ENCODE results near the gene SMAD3.
A peak's percentile ranks its signal among the peaks of the same experiment; 100 is the strongest.
"Not testable (repeated sequence)": the region's sequence is repeated elsewhere in the genome, so short reads cannot be mapped to it uniquely, and the experiment has no call there.

The SMAD3 gene

GRCh38 chr15:67063689-67064606 is 1.5 kb upstream of the SMAD3 start:
- DNase-seq (ENCODE audit: low read depth, low spot score) = peak; percentile 85

GRCh38 chr15:67064607-67065530 is 533 bp upstream of the SMAD3 start:
- no peak for DNase-seq (ENCODE audit: low read depth, low spot score)

DNA sequence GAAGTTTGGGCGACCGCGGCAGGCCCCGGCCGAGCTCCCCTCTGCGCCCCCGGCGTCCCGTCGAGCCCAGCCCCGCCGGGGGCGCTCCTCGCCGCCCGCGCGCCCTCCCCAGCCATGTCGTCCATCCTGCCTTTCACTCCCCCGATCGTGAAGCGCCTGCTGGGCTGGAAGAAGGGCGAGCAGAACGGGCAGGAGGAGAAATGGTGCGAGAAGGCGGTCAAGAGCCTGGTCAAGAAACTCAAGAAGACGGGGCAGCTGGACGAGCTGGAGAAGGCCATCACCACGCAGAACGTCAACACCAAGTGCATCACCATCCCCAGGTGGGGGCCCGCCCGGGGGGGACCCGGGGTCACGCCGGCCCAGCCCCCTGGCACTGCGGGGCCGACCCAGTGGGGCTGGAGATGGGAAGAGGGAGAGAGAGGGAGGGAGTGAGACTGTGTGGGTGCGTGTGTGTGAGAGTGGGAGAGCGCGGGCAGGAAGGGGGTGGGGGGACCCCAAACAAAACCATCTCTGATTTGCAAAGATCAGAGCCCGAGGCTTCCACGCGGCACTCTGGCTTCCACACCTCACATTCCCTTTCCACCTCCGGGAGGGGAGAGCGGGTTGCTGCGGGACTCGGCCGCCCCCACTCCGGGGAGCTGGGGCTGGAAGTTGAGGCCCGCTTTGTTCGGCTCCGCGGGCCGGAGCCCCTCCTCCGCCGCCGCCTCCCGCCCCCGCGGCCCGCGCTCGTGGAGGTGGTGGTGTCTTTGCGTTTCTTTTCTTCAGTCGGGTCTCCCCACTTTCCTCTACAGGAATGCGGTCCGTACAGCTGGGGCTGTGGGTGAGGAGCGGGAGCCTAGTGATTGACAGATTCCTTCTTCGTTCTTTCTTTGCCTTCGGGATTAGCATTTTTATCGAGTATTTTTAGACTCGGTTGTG is 898 bp downstream of the SMAD3 start:
- DNase-seq (ENCODE audit: low read depth, low spot score) = peak; percentile 67

DNA sequence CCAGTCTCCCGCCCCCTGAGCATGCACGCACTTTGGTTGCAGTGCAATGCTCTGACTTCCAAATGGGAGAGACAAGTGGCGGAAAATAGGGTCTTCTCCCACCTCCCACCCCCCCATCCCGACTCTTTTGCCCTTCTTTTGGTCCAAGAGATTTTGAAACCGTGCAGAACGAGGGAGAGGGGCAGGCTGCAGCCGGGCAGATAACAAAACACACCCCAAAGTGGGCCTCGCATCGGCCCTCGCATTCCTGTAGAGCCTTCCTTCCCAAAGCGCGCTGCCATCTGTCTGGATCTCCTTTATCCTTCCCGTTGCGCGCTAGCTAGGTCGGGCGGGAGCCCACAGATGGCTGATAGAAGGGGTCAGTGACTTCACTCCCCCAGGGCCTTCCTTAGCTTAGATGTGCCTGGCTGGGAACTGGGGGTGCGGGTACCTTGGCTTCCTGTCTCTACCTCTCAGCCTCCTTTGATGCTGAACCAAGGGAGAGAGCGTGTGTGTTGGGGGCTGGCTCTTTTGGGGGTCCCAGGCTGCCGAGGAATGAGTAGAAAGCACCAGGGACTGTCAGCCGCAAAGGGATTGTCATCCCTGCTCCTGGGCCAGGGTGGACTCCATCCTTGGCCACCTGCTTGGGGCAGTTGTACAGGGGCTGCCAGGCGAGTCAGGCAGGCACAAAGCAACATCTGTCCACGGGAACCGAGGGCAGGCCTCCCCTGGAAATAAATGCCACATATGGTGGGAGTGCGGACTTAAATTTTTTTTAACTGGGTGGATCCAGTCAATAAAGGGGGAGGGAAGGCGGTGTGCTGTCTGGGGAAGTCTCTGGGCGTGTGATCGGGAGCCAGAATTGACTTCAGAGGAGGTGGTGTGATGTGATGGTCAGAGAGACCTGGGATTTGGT is 1.8 kb downstream of the SMAD3 start:
- peak; percentile 63 for DNase-seq (ENCODE audit: low read depth, low spot score)

DNA sequence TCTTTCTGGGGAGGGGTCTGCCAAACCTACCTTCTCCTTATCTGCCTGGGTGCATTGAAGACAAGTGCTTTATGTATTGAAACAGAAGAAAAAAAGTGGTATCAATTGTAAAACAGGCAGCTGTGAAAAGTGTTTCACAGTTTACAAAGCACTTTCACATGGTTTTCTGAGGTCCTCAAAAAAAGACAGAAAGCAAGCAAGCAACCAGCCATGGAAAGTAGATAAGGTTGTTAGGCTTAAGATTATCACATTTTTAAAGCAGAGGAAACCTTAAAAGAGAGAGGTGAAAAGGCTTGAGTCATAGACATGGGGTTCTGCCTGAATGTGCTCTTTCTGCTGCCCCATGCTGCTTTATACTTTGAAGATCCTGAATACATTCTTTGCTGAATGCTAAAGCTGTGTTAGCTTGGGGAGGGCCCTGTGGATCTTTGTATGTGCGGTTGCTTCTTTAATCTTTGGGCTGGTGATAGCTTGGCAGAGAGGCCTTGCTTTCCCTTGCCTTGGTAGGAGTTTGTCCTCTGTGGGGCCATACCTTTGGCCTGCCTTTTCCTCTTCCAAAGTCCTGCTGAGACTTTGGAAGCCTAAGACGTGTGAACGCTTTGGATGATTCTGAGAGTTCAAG is 2.6 kb downstream of the SMAD3 start:
- DNase-seq (ENCODE audit: low read depth, low spot score) = peak; percentile 62

DNA sequence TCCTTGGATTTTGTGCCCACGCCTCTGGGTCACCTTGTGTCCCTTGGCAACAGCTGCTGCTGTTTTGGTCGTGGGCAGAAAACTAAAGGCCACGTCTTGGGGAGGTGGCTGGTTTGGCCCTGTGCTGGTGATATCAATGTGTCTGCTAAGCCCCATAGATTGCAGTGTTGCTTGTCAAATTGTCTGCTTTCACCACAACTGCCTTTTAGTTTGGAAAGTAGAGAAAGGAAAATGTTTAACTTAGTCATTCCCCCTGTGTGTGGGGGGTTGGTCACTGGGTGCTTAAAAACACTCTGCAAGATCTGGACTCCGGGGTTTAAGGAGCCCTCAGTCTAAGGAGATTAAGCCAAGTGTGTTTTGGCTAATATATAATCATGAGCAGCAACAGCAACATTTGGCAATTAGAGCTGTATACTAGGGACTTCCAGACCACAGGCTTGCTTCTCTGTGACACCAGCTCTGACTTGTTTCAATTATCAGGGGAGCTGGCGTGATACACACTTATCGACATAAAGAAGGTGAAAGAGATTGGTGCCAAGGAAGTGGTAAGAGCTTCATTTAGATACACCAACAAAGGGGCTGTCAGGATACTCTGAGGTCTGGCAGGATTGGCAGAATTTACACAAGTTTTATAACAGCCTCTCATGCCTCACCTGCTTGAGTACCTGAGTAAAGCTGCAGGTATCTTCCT is 3.5 kb downstream of the SMAD3 start:
- peak; percentile 74 for DNase-seq (ENCODE audit: low read depth, low spot score)

- peak; percentile 28 for DNase-seq (ENCODE audit: low read depth, low spot score)
Measured at GRCh38 chr15:67070150-67070549, 4.7 kb downstream of the SMAD3 start.

GRCh38 chr15:67070892-67071664 is 5.7 kb downstream of the SMAD3 start:
- peak; percentile 69 for DNase-seq (ENCODE audit: low read depth, low spot score)

DNA sequence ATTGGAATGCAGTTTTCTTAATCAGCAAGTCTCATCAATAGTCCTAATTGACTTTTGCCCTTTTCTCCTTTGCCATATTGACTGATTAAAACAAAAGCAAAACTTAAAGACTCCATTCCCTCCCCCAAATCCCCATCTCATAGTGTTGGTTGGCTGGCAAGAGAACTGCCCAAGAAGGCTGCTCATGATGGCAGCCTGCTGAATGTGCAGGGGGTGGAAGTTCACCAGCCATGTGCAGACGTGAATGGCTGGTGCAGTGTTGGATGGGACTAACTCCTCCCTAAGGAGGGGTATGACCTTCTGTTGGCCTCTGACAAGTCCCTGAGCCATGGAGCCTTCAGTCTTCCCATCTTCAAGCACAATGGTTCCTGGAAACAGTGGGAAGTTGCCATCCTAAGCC is 7.0 kb downstream of the SMAD3 start:
- peak; percentile 15 for DNase-seq (ENCODE audit: low read depth, low spot score)

DNA sequence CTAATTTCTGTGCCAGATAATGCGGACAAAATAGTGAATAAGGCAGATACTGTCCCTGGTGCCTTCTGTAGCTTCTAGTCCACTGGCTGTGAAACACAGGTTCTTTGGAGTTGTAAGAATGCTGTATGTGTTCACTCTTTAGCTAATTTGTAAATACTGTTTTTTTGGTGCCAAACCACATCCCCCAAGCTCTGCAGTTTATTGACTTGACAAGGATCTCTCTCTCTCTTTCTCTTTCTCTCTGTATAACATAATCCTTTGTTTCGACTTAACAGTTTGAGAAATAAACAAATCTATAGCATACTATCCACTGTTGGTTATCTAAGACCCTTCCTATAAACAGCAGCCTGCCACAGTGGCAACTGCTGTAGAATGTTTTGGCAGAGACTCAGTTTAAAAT is 7.6 kb downstream of the SMAD3 start:
- peak; percentile 41 for DNase-seq (ENCODE audit: low read depth, low spot score)

DNA sequence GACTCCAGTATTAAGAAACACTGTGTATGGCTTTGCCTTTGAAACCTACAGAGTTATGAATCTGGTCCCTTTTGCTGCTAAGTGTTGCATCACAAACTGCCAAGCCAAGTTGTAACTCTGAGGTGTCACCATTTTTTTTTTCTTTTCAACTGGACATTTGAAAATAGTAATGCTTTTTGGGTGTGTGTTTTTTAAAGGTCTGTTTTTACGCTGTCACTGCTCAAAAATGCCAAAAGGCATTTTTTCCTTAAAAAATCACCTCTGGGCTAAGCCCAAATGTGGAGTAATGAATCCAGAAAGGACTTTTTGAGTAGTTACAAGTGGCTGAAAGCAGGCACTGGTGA is 9.5 kb downstream of the SMAD3 start:
- no peak for DNase-seq (ENCODE audit: low read depth, low spot score)

DNA sequence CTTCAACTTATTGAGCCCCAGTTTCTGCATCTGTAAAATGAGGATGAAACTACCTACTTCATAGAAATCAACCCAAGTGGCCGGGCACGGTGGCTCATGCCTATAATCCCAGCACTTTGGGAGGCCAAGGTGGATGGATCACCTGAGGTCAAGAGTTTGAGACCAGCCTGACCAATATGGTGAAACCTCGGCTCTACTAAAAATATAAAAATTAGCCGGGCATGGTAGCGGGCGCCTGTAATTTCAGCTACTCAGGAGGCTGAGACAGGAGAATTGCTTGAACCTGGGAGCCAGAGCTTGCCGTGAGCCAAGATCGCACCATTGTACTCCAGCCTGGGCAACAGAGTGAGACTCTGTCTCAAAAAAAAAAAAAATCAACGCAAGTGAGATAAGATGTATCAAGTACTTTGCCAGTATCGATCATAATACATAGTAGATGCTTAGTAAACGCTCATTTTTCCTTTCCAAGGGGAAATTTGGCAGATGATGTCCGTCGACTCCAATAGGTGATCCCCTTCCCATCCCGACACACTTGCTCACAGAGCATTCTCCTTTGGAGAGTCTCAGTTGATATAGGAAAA is 10.2 kb downstream of the SMAD3 start:
- not testable (repeated sequence) for DNase-seq (ENCODE audit: low read depth, low spot score)

- DNase-seq (ENCODE audit: low read depth, low spot score) = peak; percentile 82
Measured at GRCh38 chr15:67076147-67076843, 10.9 kb downstream of the SMAD3 start.

DNA sequence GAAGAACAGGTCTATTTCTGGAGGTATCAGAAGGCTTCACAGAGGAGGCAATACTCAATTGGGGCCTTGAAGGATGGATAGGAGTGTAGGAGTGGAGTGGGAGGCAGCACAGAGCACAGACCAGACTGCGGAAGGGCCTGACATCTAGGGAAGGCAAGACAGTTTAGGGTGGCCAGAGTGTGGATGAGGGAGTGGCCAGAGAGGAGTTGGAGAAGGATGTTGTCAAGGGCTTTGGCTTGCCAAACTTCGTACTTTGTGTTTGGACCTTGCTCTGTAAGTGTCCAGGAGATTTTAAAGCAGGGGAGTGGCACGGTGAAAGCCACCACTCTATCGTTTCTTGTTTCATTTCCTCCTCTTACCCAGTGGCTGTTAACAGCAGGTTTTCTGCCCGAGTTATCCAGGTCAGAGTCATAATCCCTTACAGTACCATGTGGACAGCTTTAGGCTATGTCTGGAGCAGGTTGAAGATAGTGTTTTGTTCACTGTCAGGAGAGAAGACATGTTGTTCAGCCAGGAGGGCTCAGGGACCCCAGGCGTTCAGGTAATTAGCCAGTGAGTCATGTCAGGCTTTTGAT is 12.3 kb downstream of the SMAD3 start:
- DNase-seq (ENCODE audit: low read depth, low spot score) = peak; percentile 35

GRCh38 chr15:67079361-67079760 is 14.0 kb downstream of the SMAD3 start:
- DNase-seq (ENCODE audit: low read depth, low spot score) = peak; percentile 17

- DNase-seq (ENCODE audit: low read depth, low spot score) = peak; percentile 96
Measured at GRCh38 chr15:67080118-67080899, 14.9 kb downstream of the SMAD3 start.
